IMR-90 (cell line): ENCODE data around the gene PBX3. TPM values are rescaled to one million over a fixed set of nuclear protein-coding genes. Genes with fewer than 3 reads are reported as not detected.
A peak's percentile ranks its signal among the peaks of the same experiment; 100 is the strongest.

Source experiments
- ATAC-seq: fragments of 200-7000 bp; cut with Tn5 transposase; 2 replicates; pipeline ENCODE4 v1.9.1; 2020; ENCODE audit warnings: low read depth, mild to moderate bottlenecking, moderate library complexity
- BruUV-seq: library from RNA; stranded (reverse); fragments of 400-500 nt; replicated peaks from 2 replicates; lab custom pipeline; 2021; lab: Mats Ljungman, UMichigan
- CTCF ChIA-PET: fragments of 300-600 bp; formaldehyde crosslinking; extraction: SDS; loops from one replicate; lab custom pipeline; 2021; ENCODE audit warnings: antibody characterized with exemption; lab: Yijun Ruan, JAX
- POLR2A ChIA-PET: fragments of 300-600 bp; sonication (Branson Sonifier 250); formaldehyde crosslinking; loops from one replicate; lab custom pipeline; 2022; ENCODE audit warnings: antibody characterized with exemption; ENCODE audit not compliant: unreplicated experiment; lab: Charles Lee
- DNase-seq: peaks from one replicate; pipeline ENCODE4 v3.0.0; 2013
- H2AFZ ChIP-seq: replicated peaks from 2 replicates; pipeline ENCODE3; 2013; ENCODE audit warnings: low read length, mild to moderate bottlenecking; ENCODE audit not compliant: poor library complexity
- H2AK5ac ChIP-seq: 2 replicates; pipeline ENCODE4 v1.6.1; 2013; ENCODE audit warnings: low read depth, low read length, inconsistent platforms
- H2AK9ac ChIP-seq: replicated peaks from 2 replicates; pipeline ENCODE3; 2013; ENCODE audit warnings: mild to moderate bottlenecking, low read depth, low read length, moderate library complexity; ENCODE audit not compliant: poor library complexity
- H2BK120ac ChIP-seq: 2 replicates; pipeline ENCODE4 v1.6.1; 2013; ENCODE audit warnings: low read depth, low read length, inconsistent platforms
- H2BK15ac ChIP-seq: 3 replicates; pipeline ENCODE4 v1.6.1; 2013; ENCODE audit warnings: low read depth, low read length, inconsistent platforms
- H2BK20ac ChIP-seq: 2 replicates; pipeline ENCODE4 v1.6.1; 2013; ENCODE audit warnings: low read depth, mild to moderate bottlenecking, inconsistent platforms, low read length, moderate library complexity
- H2BK5ac ChIP-seq: 2 replicates; pipeline ENCODE4 v1.6.1; 2013; ENCODE audit warnings: mild to moderate bottlenecking, low read depth, low read length, inconsistent platforms; ENCODE audit not compliant: poor library complexity, severe bottlenecking
- H3K14ac ChIP-seq: replicated peaks from 2 replicates; pipeline ENCODE4 v1.6.1; 2013; ENCODE audit warnings: low read depth, low read length, inconsistent platforms
- H3K18ac ChIP-seq: 2 replicates; pipeline ENCODE4 v1.6.1; 2013; ENCODE audit warnings: low read depth, low read length, control low read depth
- H3K23ac ChIP-seq: 2 replicates; pipeline ENCODE4 v1.6.1; 2013; ENCODE audit warnings: low read depth, low read length, inconsistent platforms
- H3K27ac ChIP-seq: 2 replicates; pipeline ENCODE4 v1.5.1; 2013; ENCODE audit warnings: mild to moderate bottlenecking, control low read depth, low read length; ENCODE audit not compliant: insufficient read depth
- H3K27me3 ChIP-seq: 2 replicates; pipeline ENCODE4 v1.6.1; 2013; ENCODE audit warnings: low read length; ENCODE audit not compliant: control insufficient read depth, insufficient read depth
- H3K36me3 ChIP-seq: 2 replicates; pipeline ENCODE4 v1.6.1; 2013; ENCODE audit warnings: low read length, mixed read lengths; ENCODE audit not compliant: control insufficient read depth, insufficient read depth
- H3K4ac ChIP-seq: 2 replicates; pipeline ENCODE4 v1.6.1; 2013; ENCODE audit warnings: low read depth, low read length, inconsistent platforms
- H3K4me1 ChIP-seq: 2 replicates; pipeline ENCODE4 v1.6.1; 2013; ENCODE audit warnings: low read length, mixed read lengths; ENCODE audit not compliant: control insufficient read depth, insufficient read depth
- H3K4me2 ChIP-seq: 2 replicates; pipeline ENCODE4 v1.6.1; 2013; ENCODE audit warnings: low read depth, mild to moderate bottlenecking, control low read depth, low read length, moderate library complexity
- H3K4me3 ChIP-seq: 2 replicates; pipeline ENCODE4 v1.5.1; 2013; ENCODE audit warnings: low read depth, mild to moderate bottlenecking, control low read depth, low read length, moderate library complexity; ENCODE audit not compliant: insufficient read depth
- H3K56ac ChIP-seq: 2 replicates; pipeline ENCODE4 v1.6.1; 2013; ENCODE audit warnings: low read length, inconsistent platforms; ENCODE audit not compliant: insufficient read depth; ENCODE audit errors: extremely low read depth
- H3K79me1 ChIP-seq, 2 experiments: 2 replicates each; pipeline ENCODE4 v1.6.1; 2013; ENCODE audit warnings: low read length in 2 of 2, inconsistent platforms in 1 of 2, low read depth in 1 of 2
- H3K9ac ChIP-seq: 2 replicates; pipeline ENCODE4 v1.6.1; 2013; ENCODE audit warnings: low read depth, low read length, control low read depth
- H3K9me1 ChIP-seq: 2 replicates; pipeline ENCODE4 v1.6.1; 2013; ENCODE audit warnings: low read length, inconsistent platforms; ENCODE audit not compliant: insufficient read depth
- H3K9me3 ChIP-seq: 2 replicates; pipeline ENCODE4 v1.6.1; 2013; ENCODE audit warnings: low read length; ENCODE audit not compliant: control insufficient read depth, insufficient read depth
- H4K20me1 ChIP-seq: 2 replicates; pipeline ENCODE4 v1.6.1; 2013; ENCODE audit warnings: low read length, inconsistent platforms; ENCODE audit not compliant: insufficient read depth
- H4K5ac ChIP-seq: 2 replicates; pipeline ENCODE4 v1.6.1; 2013; ENCODE audit warnings: mild to moderate bottlenecking, low read depth, low read length, control low read depth
- H4K8ac ChIP-seq, 2 experiments: 2 replicates each; pipeline ENCODE4 v1.6.1; 2013; ENCODE audit warnings: low read depth in 2 of 2, low read length in 2 of 2, control low read depth in 1 of 2, inconsistent platforms in 1 of 2
- H4K91ac ChIP-seq: 2 replicates; pipeline ENCODE4 v1.6.1; 2013; ENCODE audit warnings: low read depth, low read length, inconsistent platforms; ENCODE audit not compliant: insufficient read depth
- ELK1 ChIP-seq: fragments of 150-350 bp; IDR thresholded peaks from 2 replicates; pipeline ENCODE4 v1.6.1; 2016; ENCODE audit warnings: low read depth, mild to moderate bottlenecking, low read length, moderate library complexity, borderline replicate concordance
- MAFK ChIP-seq: IDR thresholded peaks from 2 replicates; pipeline ENCODE4 v1.6.1; 2012; ENCODE audit warnings: low read depth, low read length, improper control_type of control experiment
- NFE2L2 ChIP-seq: fragments of 150-350 bp; IDR thresholded peaks from 2 replicates; pipeline ENCODE4 v1.6.1; 2016; ENCODE audit warnings: low read depth, mild to moderate bottlenecking, low read length
- POLR2A ChIP-seq: IDR thresholded peaks from 2 replicates; pipeline ENCODE4 v1.6.1; 2012; ENCODE audit warnings: mild to moderate bottlenecking, low read depth, low read length
- RAD21 ChIP-seq: IDR thresholded peaks from 2 replicates; pipeline ENCODE4 v1.6.1; 2012; ENCODE audit warnings: low read length, improper control_type of control experiment
- RCOR1 ChIP-seq: IDR thresholded peaks from 2 replicates; pipeline ENCODE4 v1.6.1; 2012; ENCODE audit warnings: mild to moderate bottlenecking, low read length, improper control_type of control experiment; ENCODE audit not compliant: insufficient replicate concordance
- RFX5 ChIP-seq: IDR thresholded peaks from 2 replicates; pipeline ENCODE4 v1.8.0; 2012; ENCODE audit warnings: low read depth, mild to moderate bottlenecking, low read length, moderate library complexity
- SMC3 ChIP-seq: fragments of 150-350 bp; IDR thresholded peaks from 2 replicates; pipeline ENCODE4 v1.6.1; 2016; ENCODE audit warnings: low read depth, mild to moderate bottlenecking, antibody characterized with exemption, low read length, moderate library complexity
- WGBS, 2 experiments: methylation state at CpG; one replicate each; pipeline versions ENCODE4 v1.1.5 to v1.1.7; 2013; ENCODE audit warnings: missing lambda C conversion rate in 2 of 2; ENCODE audit not compliant: insufficient read length in 1 of 2; ENCODE audit errors: extremely low coverage in 2 of 2; 5-methylcytosine and 5-hydroxymethylcytosine counted together
- dilution Hi-C: fragments of 300-500 bp; cut with HindIII; formaldehyde crosslinking; loops from one replicate; pipeline ENCODE4 v1.14.3; 2018; ENCODE audit warnings: low sequenced_read_pairs; ENCODE audit not compliant: unreplicated experiment
- in situ Hi-C: fragments of 300-500 bp; cut with MboI; formaldehyde crosslinking; loops from 3 replicates; pipeline ENCODE4 v1.14.3; 2019; ENCODE audit warnings: low sequenced_read_pairs, inconsistent platforms, mixed read lengths
- intact Hi-C: fragments of 100-400 bp; cut with micrococcal nuclease; formaldehyde crosslinking; loops from 2 replicates; pipeline ENCODE4 v1.10.0; 2022
- polyA plus RNA-seq, 3 experiments: library from polyadenylated mRNA; depleted of rRNA; stranded (reverse); fragments of >200 nt; gene quantifications; 2 replicates each; pipeline ENCODE4 v1.2.3, GENCODE V29; 2012; ENCODE audit warnings: low replicate concordance in 1 of 3
- total RNA-seq: library from RNA; depleted of rRNA; stranded (reverse); fragments of >200 nt; gene quantifications from 2 replicates; pipeline ENCODE4 v1.2.3, GENCODE V29; 2012
- TF ChIP-seq, protein P1 (sequence below): conservative IDR thresholded peaks from 2 replicates; pipeline ENCODE4 v1.5.1; 2012; ENCODE audit warnings: mild to moderate bottlenecking, low read depth, low read length, improper control_type of control experiment

PBX3 gene
- total and polyA plus RNA-seq, 2 of the 4 experiments (the other 2 are of a cell fraction), result 12.0 to 15.6 TPM

DNA sequence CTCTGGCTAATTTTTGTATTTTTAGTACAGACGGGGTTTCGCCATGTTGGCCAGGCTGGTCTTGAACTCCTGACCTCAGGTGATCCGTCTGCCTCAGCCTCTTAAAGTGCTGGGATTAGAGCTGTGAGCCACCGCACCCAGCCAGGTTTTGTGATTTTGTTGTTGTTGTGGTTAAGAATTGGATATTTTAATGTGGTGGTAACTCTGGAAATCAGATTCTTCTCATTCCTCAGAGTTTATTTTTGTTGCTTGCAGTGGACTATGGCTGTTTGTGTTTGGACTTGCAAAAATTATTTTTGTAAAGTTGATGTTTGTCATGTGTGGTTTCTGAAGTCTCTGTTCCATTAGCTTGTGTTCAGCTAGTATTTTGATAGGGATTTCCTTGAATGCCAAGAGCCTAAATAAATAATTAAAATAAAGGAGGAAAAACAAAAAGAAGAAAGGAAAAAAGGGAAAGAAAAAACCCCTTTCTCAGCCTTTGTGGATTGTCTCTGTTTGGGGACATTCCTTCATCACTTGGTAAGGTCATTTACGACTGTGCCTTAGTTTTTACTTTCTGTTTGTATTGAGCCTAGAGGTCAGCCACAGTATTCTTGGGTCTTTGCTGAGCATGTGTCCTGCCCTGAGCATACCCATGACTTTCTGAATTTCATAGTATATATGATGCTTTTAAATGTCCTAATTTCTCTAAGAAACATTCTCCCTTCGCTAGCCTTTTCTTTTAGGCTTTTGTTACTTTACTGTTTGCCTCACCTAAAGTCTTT, 37.3 kb downstream of the PBX3 start:
- ATAC-seq (peak; percentile 85), DNase-seq (peak; percentile 13)
- H3K9ac ChIP-seq, result no peak overlapping the region

More for the DNA sequence above, 37.3 kb downstream of the PBX3 start:
- Histone ChIP-seq H3K9me1 (no peaks in the 10 kb centered on the region; the same call in 1 of the 2 replicates), H4K5ac (no peak overlapping the region), H3K4ac (no peak overlapping the region), H3K27me3 (no peaks in the 10 kb centered on the region), H3K14ac (0 out of 2 replicates have a peak overlapping the region, but pooled peaks have one; percentile 45), H2AFZ (no peak overlapping the region), H2BK5ac (no peak overlapping the region), H2BK15ac (no peak overlapping the region), H3K56ac (no peak overlapping the region), H3K27ac (no peak overlapping the region), H3K4me1 (0 out of 2 replicates have a peak, but pooled peaks cover 1% of the 10 kb centered on the region), H3K23ac (peak overlapping the region; percentile 64), H4K91ac (no peak overlapping the region), H2BK20ac (no peak overlapping the region), H3K79me1 (peaks cover 20 to 28% of the 10 kb centered on the region in 2 experiments), H2AK5ac (no peak overlapping the region), H3K18ac (no peak overlapping the region), H3K9me3 (no peaks in the 10 kb centered on the region), H2AK9ac (no peak overlapping the region), H3K4me2 (peak overlapping the region; percentile 78; the same call in 1 of the 2 replicates), H3K36me3 (no peaks in the 10 kb centered on the region), H4K8ac (no peak overlapping the region), H3K4me3 (no peak overlapping the region), H2BK120ac (0 out of 2 replicates have a peak overlapping the region, but pooled peaks have one; percentile 28), H4K20me1 (peaks cover 6% of the 10 kb centered on the region; the same call in 1 of the 2 replicates)
- TF ChIP-seq SMC3 (no peak), ELK1 (no peak), RAD21 (no peak), RCOR1 (no peak), RFX5 (no peak), POLR2A (no peak), NFE2L2 (no peak), MAFK (no peak)
- TF ChIP-seq, protein P1, sequence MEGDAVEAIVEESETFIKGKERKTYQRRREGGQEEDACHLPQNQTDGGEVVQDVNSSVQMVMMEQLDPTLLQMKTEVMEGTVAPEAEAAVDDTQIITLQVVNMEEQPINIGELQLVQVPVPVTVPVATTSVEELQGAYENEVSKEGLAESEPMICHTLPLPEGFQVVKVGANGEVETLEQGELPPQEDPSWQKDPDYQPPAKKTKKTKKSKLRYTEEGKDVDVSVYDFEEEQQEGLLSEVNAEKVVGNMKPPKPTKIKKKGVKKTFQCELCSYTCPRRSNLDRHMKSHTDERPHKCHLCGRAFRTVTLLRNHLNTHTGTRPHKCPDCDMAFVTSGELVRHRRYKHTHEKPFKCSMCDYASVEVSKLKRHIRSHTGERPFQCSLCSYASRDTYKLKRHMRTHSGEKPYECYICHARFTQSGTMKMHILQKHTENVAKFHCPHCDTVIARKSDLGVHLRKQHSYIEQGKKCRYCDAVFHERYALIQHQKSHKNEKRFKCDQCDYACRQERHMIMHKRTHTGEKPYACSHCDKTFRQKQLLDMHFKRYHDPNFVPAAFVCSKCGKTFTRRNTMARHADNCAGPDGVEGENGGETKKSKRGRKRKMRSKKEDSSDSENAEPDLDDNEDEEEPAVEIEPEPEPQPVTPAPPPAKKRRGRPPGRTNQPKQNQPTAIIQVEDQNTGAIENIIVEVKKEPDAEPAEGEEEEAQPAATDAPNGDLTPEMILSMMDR, result no peak
- in situ Hi-C loops (no loop called here), intact Hi-C loops (no loop called here), dilution Hi-C loops (no loop called here)
- ChIA-PET CTCF (no interaction called here), POLR2A (interaction anchor here (0.6 kb wide), 1 partner anchor 16 kb away, joined by 4 read pairs; no protein-coding TSS in a partner anchor)
- 82% methylated on average over 2 of the region's 6 CpGs; no CpG with 5 or more reads in 1 of the 2 experiments for WGBS, 2 experiments
- no TSS peak for BruUV-seq
